SK-N-SH (cell line): ENCODE measurements around the gene PITPNM1. TPM values are rescaled to one million over a fixed set of nuclear protein-coding genes. Genes with fewer than 3 reads are reported as not detected.

Experiments
- CTCF ChIA-PET: fragments of 300-600, 350-600 bp; formaldehyde crosslinking; extraction: SDS; loops from one replicate; lab custom pipeline; 2021; lab: Yijun Ruan, JAX
- POLR2A ChIA-PET: fragments of 350-600 bp; sonication (Branson Sonifier 250); formaldehyde crosslinking; extraction: SDS; loops from one replicate; lab custom pipeline; 2020; ENCODE audit warnings: antibody characterized with exemption, inconsistent platforms; lab: Yijun Ruan, JAX
- DNase-seq: peaks from one replicate; pipeline ENCODE4 v3.0.0; 2012
- H2AFZ ChIP-seq: fragments of 200-600 bp; sonication (generic); 2 replicates; pipeline ENCODE4 v1.8.1; 2016; ENCODE audit warnings: antibody characterized with exemption, mild to moderate bottlenecking, low read depth
- H3F3A ChIP-seq: fragments of 200-600 bp; sonication (generic); replicated peaks from 2 replicates; pipeline ENCODE3; 2016; ENCODE audit warnings: antibody characterized with exemption, mild to moderate bottlenecking; ENCODE audit not compliant: insufficient read depth
- H3K27ac ChIP-seq, 2 experiments: fragments of 200-500 bp in 1 of 2; fragments of 200-600 bp in 1 of 2; sonication (Bioruptor generic) in 1 of 2; sonication (generic), shearing (Covaris generic) in 1 of 2; 2 replicates each; pipeline versions ENCODE4 v1.5.1 to v1.6.1; 2014 to 2016; ENCODE audit warnings: low read depth in 2 of 2, inconsistent platforms in 1 of 2, low read length in 1 of 2, mild to moderate bottlenecking in 1 of 2, mixed read lengths in 1 of 2
- H3K27me3 ChIP-seq: fragments of 200-600 bp; sonication (generic), shearing (Covaris generic); 2 replicates; pipeline ENCODE4 v1.6.1; 2016; ENCODE audit warnings: mixed run types; ENCODE audit not compliant: insufficient read depth
- H3K36me3 ChIP-seq, 2 experiments: fragments of 200-500 bp in 1 of 2; fragments of 200-600 bp in 1 of 2; sonication (Bioruptor generic) in 1 of 2; sonication (generic) in 1 of 2; replicated peaks in 1 of 2; 2 replicates each; pipeline versions ENCODE3 to v1.5.1; 2014 to 2016; ENCODE audit warnings: low read length in 1 of 2, mild to moderate bottlenecking in 1 of 2; ENCODE audit not compliant: insufficient read depth in 2 of 2, control insufficient read depth in 1 of 2
- H3K4me1 ChIP-seq, 2 experiments: fragments of 200-500 bp in 1 of 2; fragments of 200-600 bp in 1 of 2; sonication (Bioruptor generic) in 1 of 2; sonication (generic), shearing (Covaris generic) in 1 of 2; 2 replicates each; pipeline versions ENCODE4 v1.5.1 to v1.6.1; 2014 to 2016; ENCODE audit warnings: low read depth in 1 of 2, low read length in 1 of 2, mixed run types in 1 of 2; ENCODE audit not compliant: insufficient read depth in 2 of 2, control insufficient read depth in 1 of 2
- H3K4me2 ChIP-seq: fragments of 200-600 bp; sonication (generic), shearing (Covaris generic); 2 replicates; pipeline ENCODE4 v1.6.1; 2017; ENCODE audit warnings: mixed run types
- H3K4me3 ChIP-seq, 2 experiments: fragments of 200-500 bp in 1 of 2; fragments of 200-600 bp in 1 of 2; sonication (Bioruptor generic) in 1 of 2; sonication (generic), shearing (Covaris generic) in 1 of 2; 2 replicates each; pipeline versions ENCODE4 v1.5.1 to v1.8.1; 2014 to 2016; ENCODE audit warnings: low read depth in 2 of 2, inconsistent platforms in 1 of 2, low read length in 1 of 2, mild to moderate bottlenecking in 1 of 2, mixed read lengths in 1 of 2, moderate library complexity in 1 of 2
- H3K79me2 ChIP-seq: fragments of 200-600 bp; sonication (generic); 2 replicates; pipeline ENCODE4 v1.8.1; 2017; ENCODE audit warnings: mild to moderate bottlenecking; ENCODE audit not compliant: insufficient read depth
- H3K9ac ChIP-seq: fragments of 200-600 bp; sonication (generic); 2 replicates; pipeline ENCODE4 v1.6.1; 2017; ENCODE audit warnings: mixed run types
- H3K9me2 ChIP-seq: fragments of 200-600 bp; sonication (generic); 2 replicates; pipeline ENCODE4 v1.6.1; 2017; ENCODE audit warnings: mixed run types
- H3K9me3 ChIP-seq: fragments of 200-600 bp; sonication (generic); 2 replicates; pipeline ENCODE4 v1.6.1; 2017; ENCODE audit warnings: mixed run types, mild to moderate bottlenecking, moderate library complexity
- H4K20me1 ChIP-seq: fragments of 200-600 bp; sonication (generic); 2 replicates; pipeline ENCODE4 v1.6.1; 2017; ENCODE audit warnings: mild to moderate bottlenecking, mixed run types; ENCODE audit not compliant: insufficient read depth
- CHD2 ChIP-seq: fragments of 150-350 bp; IDR thresholded peaks from 2 replicates; pipeline ENCODE4 v1.6.1; 2018; ENCODE audit warnings: low read length; ENCODE audit not compliant: partially characterized antibody
- EP300 ChIP-seq, 2 experiments: IDR thresholded peaks; 2 replicates each; pipeline versions ENCODE4 v1.4.0 to v1.6.1; 2012; ENCODE audit warnings: borderline replicate concordance in 1 of 2, low read depth in 1 of 2, low read length in 1 of 2
- GABPA ChIP-seq: IDR thresholded peaks from 2 replicates; pipeline ENCODE4 v1.4.0; 2012; ENCODE audit warnings: low read depth, mild to moderate bottlenecking
- GATA2 ChIP-seq: sonication (generic); formaldehyde crosslinking; IDR thresholded peaks from 2 replicates; pipeline ENCODE4 v1.5.0; 2020; ENCODE audit warnings: mild to moderate bottlenecking, missing genetic modification reagents
- NFIC ChIP-seq: IDR thresholded peaks from 2 replicates; pipeline ENCODE4 v1.4.0; 2012; ENCODE audit warnings: borderline replicate concordance
- POLR2AphosphoS5 ChIP-seq: IDR thresholded peaks from 2 replicates; pipeline ENCODE4 v1.6.1; 2012; ENCODE audit warnings: low read depth, low read length
- SIN3A ChIP-seq: IDR thresholded peaks from 2 replicates; pipeline ENCODE4 v1.6.1; 2012; ENCODE audit warnings: low read depth, mild to moderate bottlenecking, low read length, moderate library complexity, borderline replicate concordance
- TCF12 ChIP-seq: IDR thresholded peaks from 2 replicates; pipeline ENCODE4 v1.4.0; 2012
- USF1 ChIP-seq: IDR thresholded peaks from 2 replicates; pipeline ENCODE4 v1.4.0; 2012; ENCODE audit warnings: low read depth, borderline replicate concordance
- USF2 ChIP-seq: fragments of 150-350 bp; IDR thresholded peaks from 2 replicates; pipeline ENCODE4 v1.6.1; 2017; ENCODE audit warnings: antibody characterized with exemption, low read length, low read depth, borderline replicate concordance
- YY1 ChIP-seq: IDR thresholded peaks from 2 replicates; pipeline ENCODE4 v1.4.0; 2012; ENCODE audit warnings: low read depth, mild to moderate bottlenecking
- WGBS: methylation state at CpG from one replicate; pipeline ENCODE4 v1.1.6; 2017; ENCODE audit warnings: low lambda C conversion rate; 5-methylcytosine and 5-hydroxymethylcytosine counted together
- polyA plus RNA-seq, 3 experiments: library from polyadenylated mRNA; depleted of rRNA; stranded (reverse); fragments of >200 nt; gene quantifications; 2 replicates each; pipeline ENCODE4 v1.2.3, GENCODE V29; 2012
- TF ChIP-seq, protein P1 (sequence below): IDR thresholded peaks from 2 replicates; pipeline ENCODE4 v1.6.1; 2012; ENCODE audit warnings: mild to moderate bottlenecking, low read depth, low read length, moderate library complexity

The PITPNM1 gene
- polyA plus RNA-seq, 1 of the 3 experiments (the other 2 are of a cell fraction) = 24.2 TPM

- Histone ChIP-seq H2AFZ (no peak overlapping the region), H3K4me1 (no peaks in the 10 kb centered on the region), H4K20me1 (no peaks in the 10 kb centered on the region), H3K79me2 (no peaks in the 10 kb centered on the region), H3K4me2 (no peak overlapping the region)
- POLR2A ChIA-PET = no interaction called here
- TF ChIP-seq POLR2AphosphoS5 (no peak), SIN3A (no peak), GATA2 (CRISPR knock-in tag) (no peak), USF2 (no peak), EP300 (IDR thresholded peaks at IDR 0.05; ENCODE audit: borderline replicate concordance in 1 of 2, low read depth in 1 of 2, low read length in 1 of 2) (no peak), CHD2 (no peak), USF1 (no peak), GABPA (no peak), TCF12 (no peak), YY1 (no peak), NFIC (no peak)
- TF ChIP-seq, protein P1, sequence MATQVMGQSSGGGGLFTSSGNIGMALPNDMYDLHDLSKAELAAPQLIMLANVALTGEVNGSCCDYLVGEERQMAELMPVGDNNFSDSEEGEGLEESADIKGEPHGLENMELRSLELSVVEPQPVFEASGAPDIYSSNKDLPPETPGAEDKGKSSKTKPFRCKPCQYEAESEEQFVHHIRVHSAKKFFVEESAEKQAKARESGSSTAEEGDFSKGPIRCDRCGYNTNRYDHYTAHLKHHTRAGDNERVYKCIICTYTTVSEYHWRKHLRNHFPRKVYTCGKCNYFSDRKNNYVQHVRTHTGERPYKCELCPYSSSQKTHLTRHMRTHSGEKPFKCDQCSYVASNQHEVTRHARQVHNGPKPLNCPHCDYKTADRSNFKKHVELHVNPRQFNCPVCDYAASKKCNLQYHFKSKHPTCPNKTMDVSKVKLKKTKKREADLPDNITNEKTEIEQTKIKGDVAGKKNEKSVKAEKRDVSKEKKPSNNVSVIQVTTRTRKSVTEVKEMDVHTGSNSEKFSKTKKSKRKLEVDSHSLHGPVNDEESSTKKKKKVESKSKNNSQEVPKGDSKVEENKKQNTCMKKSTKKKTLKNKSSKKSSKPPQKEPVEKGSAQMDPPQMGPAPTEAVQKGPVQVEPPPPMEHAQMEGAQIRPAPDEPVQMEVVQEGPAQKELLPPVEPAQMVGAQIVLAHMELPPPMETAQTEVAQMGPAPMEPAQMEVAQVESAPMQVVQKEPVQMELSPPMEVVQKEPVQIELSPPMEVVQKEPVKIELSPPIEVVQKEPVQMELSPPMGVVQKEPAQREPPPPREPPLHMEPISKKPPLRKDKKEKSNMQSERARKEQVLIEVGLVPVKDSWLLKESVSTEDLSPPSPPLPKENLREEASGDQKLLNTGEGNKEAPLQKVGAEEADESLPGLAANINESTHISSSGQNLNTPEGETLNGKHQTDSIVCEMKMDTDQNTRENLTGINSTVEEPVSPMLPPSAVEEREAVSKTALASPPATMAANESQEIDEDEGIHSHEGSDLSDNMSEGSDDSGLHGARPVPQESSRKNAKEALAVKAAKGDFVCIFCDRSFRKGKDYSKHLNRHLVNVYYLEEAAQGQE = no peak
- TF ChIP-seq, all 33 proteins: peak for 0
- H3K9ac ChIP-seq = no peak overlapping the region
- H3K4me3 ChIP-seq = no peak overlapping the region
- peaks cover 0 to 38% of the 10 kb centered on the region in 2 experiments for H3K36me3 ChIP-seq
- H3K27ac ChIP-seq = no peak overlapping the region
- H3K9me3 ChIP-seq = no peaks in the 10 kb centered on the region
- DNase-seq = peak; percentile 47
- 96% methylated on average over 47 of the region's 59 CpGs for WGBS
- H3F3A ChIP-seq = peaks cover 6% of the 10 kb centered on the region
- no peaks in the 10 kb centered on the region for H3K9me2 ChIP-seq
- no peaks in the 10 kb centered on the region for H3K27me3 ChIP-seq
- CTCF ChIA-PET = no interaction called here
These were observed 10.6 kb downstream of the PITPNM1 start for GRCh38 chr11:67494371-67495233.
